ACHN (cell line): ENCODE results near the gene CALML3.

Source experiments
- DNase-seq: peaks from one replicate; pipeline ENCODE4 v3.0.0-alpha.2; 2015
- in situ Hi-C: cut with HindIII; loops from 2 replicates; pipeline ENCODE4 v1.10.0; 2017; ENCODE audit warnings: low sequenced_read_pairs, low pct_ligation_motif_present, low pct_unique_long_range_greater_than_20kb

Gene CALML3

DNA sequence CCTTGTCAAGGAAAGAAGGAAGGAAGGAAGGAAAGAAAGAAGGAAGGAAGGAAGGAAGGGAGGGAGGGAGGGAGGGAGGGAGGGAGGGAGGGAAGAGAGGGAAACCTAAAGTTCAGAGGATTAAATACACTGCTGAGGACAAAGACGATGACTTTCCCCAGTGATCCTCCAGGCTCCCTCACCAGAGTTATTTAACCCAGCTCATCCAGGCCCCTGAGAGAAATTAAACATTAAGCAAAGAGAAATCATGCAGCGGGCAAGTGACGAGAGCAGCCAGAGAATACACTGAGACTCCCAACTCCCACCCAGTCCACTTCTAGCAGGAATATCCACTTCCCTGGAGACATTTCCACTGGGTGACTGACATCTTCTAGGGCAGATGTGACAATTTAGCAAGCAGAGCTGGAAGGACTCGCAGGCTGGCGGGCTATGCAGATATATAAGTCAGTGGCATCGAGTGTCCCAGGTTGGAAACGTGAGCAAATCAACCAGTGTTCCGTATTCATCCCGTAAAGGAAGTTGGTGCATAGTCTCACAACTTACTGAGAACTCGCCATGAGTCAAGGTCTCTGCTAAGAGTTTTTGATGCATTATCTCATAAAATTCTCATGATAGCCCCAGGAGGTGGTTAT lies 48.7 kb downstream of the CALML3 start:
- no peak for DNase-seq
- in situ Hi-C loops: no loop called here

DNA sequence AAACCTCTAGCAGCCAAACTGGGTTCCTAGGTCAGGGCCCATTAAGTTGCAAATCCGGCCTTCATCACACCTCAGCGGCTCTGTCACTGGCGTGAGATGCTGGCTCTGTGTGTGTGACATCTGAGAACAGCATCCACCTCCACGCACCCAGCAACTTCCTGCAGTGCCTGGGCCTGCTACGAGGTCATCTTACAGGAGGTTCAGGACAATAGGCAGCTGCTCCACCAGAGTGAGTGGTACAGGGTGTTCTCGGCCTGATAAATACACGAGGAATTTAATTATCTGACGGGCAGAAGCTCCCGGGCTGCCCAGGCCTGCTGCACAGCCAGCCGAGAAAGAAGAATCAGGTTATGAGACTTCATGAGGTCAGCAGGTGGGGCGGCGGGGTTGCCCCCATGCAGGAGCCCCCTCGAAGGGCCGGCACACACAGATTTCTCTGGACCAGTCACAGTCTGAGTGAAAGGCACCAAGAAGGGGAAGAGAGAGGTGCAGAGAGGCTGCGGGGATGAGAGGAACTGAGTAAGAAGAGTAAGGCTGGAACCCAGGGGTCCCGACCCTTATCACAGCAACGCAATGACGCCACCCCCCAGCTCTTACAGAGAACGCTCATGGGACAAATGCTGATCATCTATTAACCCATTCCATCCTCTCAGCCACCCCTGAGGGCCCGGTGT lies 49.3 kb downstream of the CALML3 start:
- DNase-seq: no peak
- in situ Hi-C loops: no loop called here

DNA sequence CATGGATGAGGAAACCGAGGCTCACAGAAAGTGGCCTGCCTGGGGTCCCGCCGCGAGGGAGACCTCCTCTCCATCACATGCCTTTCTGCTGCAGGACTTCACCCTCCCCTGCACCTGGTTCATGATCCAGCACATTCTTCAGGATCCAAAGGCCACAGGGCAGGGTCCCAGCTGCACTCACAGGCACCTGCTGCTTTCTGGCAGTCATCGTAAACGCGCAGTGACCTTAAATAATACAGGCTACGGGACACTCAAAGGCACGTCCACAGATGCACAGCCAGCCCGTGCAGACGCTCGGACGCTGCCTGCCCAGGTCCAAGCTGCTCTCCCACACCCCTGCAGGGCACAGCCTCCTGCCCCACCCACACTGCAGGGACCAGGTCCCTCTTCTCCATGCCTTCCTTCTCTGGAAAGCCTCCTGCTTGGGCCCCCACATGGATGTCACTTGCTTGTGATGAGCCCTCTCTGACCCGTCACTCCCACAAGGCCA lies 49.9 kb downstream of the CALML3 start:
- DNase-seq: no peak
- in situ Hi-C loops: no loop called here

DNA sequence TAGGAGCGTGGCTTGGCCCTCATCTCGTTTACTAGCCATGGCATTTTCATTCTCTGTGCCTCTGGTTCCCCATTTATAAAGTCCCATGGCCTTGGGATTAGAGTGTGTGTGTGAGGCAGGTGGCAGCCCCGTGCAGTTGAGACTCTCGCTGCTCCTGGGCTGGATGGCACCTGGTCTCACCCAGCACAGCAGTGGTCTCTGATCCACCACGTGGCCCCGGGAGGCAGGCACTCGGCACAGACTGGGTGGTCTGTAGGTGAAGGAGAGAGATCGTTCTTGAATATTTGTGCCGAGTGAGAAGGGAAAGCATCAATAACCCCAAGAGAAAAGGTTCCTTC lies 50.4 kb downstream of the CALML3 start:
- no peak for DNase-seq
- in situ Hi-C loops: no loop called here

DNA sequence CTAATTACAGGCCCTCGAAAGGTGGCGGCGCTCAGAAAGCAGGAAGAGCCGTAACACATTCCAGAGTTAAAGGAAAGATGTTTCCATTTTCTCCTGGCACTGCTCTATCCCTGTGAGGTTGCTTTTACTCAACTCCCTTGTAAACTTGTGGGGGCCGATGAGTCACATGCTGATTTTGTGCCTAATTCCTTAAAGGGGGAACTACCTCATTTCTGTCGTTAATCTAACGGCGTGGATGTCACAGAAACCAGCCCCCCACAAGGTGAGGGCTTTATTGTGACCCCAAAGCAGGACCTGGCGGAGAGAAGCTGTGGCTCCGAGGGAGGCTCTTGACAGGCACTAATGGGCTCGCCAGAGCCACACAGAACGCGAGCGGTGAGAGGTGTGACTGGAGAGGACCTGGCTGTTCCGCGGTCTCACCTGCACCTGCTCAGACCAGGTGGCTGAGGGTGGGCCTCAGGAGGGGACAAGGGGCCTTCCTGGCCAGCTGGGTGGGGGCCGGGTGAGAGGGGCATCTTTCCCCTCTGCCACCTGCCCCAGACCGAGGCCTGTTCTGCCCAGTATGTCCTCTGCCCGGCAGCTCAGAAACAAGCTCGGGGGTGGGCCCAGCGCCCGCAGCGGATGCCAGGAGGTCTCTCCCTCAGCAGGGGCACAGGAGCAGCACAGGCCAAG lies 50.9 kb downstream of the CALML3 start:
- DNase-seq: no peak
- in situ Hi-C loops: no loop called here

DNA sequence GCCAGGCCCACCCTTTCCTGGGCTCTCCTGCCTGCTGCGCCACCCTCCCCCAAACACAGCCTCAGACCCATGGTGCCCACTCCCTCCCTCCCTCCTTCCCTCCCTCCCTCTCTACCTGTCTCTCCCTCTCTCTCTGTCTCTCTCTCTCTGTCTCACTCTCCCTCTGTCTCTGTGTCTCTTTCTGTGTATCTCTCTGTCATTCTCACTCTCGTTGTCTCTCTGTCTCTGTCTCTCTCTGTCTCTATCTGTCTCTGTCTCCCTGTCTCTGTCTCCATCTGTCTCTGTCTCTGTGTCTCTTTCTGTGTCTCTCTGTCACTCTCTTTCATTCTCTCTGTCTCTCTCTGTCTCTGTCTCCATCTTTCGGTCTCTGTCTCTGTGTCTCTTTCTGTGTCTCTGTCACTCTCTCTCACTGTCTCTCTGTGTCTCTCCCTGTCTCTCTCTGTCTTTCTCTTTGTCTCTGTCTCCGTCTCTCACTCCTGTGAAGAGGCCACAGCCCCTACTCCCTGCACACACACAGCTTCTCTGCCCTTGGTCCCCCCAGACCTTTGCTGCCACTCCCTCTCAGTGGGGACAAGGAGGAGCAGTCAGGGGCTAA lies 51.5 kb downstream of the CALML3 start:
- in situ Hi-C loops: no loop called here
- DNase-seq: no peak
